SH-SY5Y (cell line): Measurements from ENCODE around the gene CEBPG.

Experiments
- GATA2 ChIP-seq: IDR thresholded peaks from 2 replicates; pipeline ENCODE4 v1.6.1; 2011; ENCODE audit warnings: mild to moderate bottlenecking, low read depth, low read length
- GATA3 ChIP-seq: IDR thresholded peaks from 2 replicates; pipeline ENCODE4 v1.6.1; 2011; ENCODE audit warnings: low read depth, mild to moderate bottlenecking, low read length, moderate library complexity

The CEBPG gene

GRCh38 chr19:33373453-33374235, at the start of gene CEBPG:
Gene CEBPG, plus strand, starts transcription at chr19:33373709. Its CDS starts 5,531 bp downstream, at chr19:33379240.
- TF ChIP-seq GATA2: no peak
- TF ChIP-seq GATA3: no peak

- TF ChIP-seq GATA2 (no peak), GATA3 (no peak)
These were observed 48.9 kb upstream of the CEBPG start for GRCh38 chr19:33324628-33325027.

GRCh38 chr19:33325920-33326319, 47.6 kb upstream of the CEBPG start:
- TF ChIP-seq GATA2: no peak
- no peak for TF ChIP-seq GATA3

GRCh38 chr19:33329060-33329459, 44.4 kb upstream of the CEBPG start:
- no peak for TF ChIP-seq GATA2
- TF ChIP-seq GATA3: no peak

GRCh38 chr19:33329736-33330135, 43.8 kb upstream of the CEBPG start:
- TF ChIP-seq GATA3: no peak
- TF ChIP-seq GATA2: no peak

- TF ChIP-seq GATA2: no peak
- no peak for TF ChIP-seq GATA3
These were observed 41.3 kb upstream of the CEBPG start for GRCh38 chr19:33332248-33332647.

- TF ChIP-seq GATA2 (no peak), GATA3 (no peak)
These were observed 40.4 kb upstream of the CEBPG start for GRCh38 chr19:33333151-33333550.

- TF ChIP-seq GATA3: no peak
- no peak for TF ChIP-seq GATA2
These were observed 39.9 kb upstream of the CEBPG start for GRCh38 chr19:33333642-33334041.

- TF ChIP-seq GATA3 (no peak), GATA2 (no peak)
These were observed 39.2 kb upstream of the CEBPG start for GRCh38 chr19:33334271-33334670.

GRCh38 chr19:33335446-33335845, 38.1 kb upstream of the CEBPG start:
- TF ChIP-seq GATA3 (no peak), GATA2 (no peak)

- no peak for TF ChIP-seq GATA3
- no peak for TF ChIP-seq GATA2
These were observed 34.2 kb upstream of the CEBPG start for GRCh38 chr19:33339016-33339984.

- TF ChIP-seq GATA2 (no peak), GATA3 (no peak)
These were observed 32.5 kb upstream of the CEBPG start for GRCh38 chr19:33340991-33341390.

- TF ChIP-seq GATA3 (no peak), GATA2 (no peak)
These were observed 30.2 kb upstream of the CEBPG start for GRCh38 chr19:33343301-33343700.

GRCh38 chr19:33343859-33344572, 29.5 kb upstream of the CEBPG start:
- TF ChIP-seq GATA2 (no peak), GATA3 (no peak)
